NCI-H2029 (cell line): ENCODE results near the gene ZNF473.
"Not testable (repeated sequence)": the region's sequence is repeated elsewhere in the genome, so short reads cannot be mapped to it uniquely, and the experiment has no call there.

Experiments
- DNase-seq: peaks from one replicate; lab custom pipeline; 2025; lab: John Stamatoyannopoulos, UW

ZNF473 gene

DNA sequence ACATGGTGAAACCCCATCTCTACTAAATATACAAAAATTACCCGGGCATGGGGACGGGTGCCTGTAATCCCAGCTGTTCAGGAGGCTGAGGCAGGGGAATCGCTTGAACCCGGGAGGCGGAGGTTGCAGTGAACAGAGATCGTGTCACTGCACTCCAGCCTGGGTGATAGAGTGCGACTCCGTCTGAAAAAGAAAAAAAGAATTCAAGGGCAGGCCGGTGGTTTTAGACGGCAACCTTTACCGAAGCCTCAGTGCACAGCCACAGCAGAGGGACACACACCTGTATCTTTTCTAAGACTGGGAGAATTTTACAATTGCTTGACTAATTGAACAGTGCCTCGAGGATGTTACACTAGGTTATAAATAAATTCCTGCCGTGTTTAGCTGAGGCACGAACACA, 73.9 kb downstream of the ZNF473 start:
- not testable (repeated sequence) for DNase-seq

DNA sequence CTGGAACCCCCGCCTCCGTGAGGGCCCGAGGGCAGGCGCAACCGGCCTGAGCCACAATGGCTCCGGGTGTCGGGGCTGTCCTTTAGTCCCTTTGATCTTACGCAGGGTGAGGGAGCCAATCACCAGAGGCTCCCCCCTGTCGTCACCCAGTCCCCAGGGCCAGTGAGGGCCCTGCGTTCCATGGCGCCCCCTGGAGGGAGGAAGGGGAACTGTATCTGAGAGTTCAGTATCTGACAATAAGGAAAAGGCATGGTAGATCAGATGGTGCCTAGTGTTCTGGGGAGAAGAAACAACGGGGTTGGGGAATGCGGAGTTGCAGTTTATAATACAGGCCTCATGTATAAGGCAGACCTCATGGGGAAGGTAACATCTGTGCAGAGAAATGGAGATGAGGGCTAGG, 75.1 kb downstream of the ZNF473 start:
- not testable (repeated sequence) for DNase-seq
